ENCODE data around the gene RAB3GAP1. TPM values are rescaled to one million over a fixed set of nuclear protein-coding genes. Genes with fewer than 3 reads are reported as not detected.
"Not testable (repeated sequence)": the region's sequence is repeated elsewhere in the genome, so short reads cannot be mapped to it uniquely, and the experiment has no call there.

Gene RAB3GAP1
- polyA plus RNA-seq (2012; ENCODE audit: insufficient read depth, insufficient read length) = 18.0 TPM

DNA sequence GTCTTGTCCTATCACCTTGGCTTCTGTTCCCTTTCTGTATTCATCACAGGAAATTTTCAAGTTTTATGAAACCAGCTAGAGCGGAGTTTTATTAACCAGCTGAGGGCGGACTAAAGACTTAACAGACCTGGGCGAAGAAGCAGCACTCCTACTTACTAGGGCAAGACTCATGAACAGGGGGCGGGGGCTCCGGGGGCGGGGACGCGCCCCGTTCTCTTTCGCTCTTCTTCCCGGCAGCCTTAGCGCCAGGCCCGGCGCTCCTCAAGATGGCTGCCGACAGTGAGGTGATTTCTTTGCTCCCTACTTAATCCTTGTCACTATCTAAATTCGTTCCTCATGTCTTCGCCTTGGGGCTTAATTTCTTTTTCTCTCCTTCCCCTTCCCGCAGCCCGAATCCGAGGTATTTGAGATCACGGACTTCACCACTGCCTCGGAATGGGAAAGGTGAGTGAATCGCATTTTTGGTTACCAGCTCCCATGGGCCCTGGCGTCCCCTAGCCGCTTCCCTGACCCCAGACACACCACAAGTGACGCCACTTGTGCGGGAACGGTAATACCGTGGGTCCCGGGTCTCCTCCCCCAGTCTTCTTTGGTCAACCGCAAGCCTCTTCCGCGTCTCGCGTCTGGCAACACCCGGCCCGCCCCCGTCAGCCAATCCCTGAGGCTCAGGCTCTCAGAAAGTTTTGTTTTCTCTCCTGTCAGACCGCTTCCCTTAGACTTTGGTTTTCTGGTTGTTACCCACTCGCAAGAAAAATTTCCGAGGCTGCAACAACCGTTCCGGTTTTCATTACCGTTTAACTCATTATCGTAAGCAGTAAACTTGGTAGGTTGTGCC is at the start of gene RAB3GAP1:
RAB3GAP1 (plus strand) TSS at position 251 of the 835 bp plus-strand sequence; CDS start at position 267, 16 bp downstream.
- peak within 1 kb of the TSS; percentile 96 for H3K4me3 ChIP-seq (ENCODE audit: low read length)
- DNase-seq (ENCODE audit: low read depth, low spot score) = peak; percentile 86

- DNase-seq (ENCODE audit: low read depth, low spot score) = no peak
- no peak overlapping the region for H3K4me3 ChIP-seq (ENCODE audit: low read length)
Observed at GRCh38 chr2:135002836-135003235, 49.3 kb upstream of the RAB3GAP1 start.

- H3K4me3 ChIP-seq (ENCODE audit: low read length) = no peak overlapping the region
- peak; percentile 38 for DNase-seq (ENCODE audit: low read depth, low spot score)
Observed at GRCh38 chr2:135004005-135004746, 47.9 kb upstream of the RAB3GAP1 start.

DNA sequence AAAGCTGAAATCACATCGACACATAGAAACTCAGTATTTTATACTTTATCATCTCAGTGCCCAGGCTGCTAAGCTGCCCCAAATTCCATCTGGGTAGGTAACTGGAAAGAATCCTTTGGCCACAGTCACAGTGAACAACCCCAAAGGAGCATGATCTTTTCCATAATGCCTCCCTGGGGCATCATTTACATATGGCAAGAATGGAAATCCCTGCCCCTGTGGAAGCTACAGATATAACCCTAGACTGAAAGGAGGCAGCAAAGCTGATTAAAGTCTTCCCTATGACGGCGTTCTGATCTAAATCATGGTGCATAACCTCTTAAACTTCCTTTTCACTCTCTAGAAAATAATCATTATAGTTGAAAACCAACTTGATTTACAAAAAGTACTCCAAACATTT is 46.3 kb upstream of the RAB3GAP1 start:
- DNase-seq (ENCODE audit: low read depth, low spot score) = no peak
- H3K4me3 ChIP-seq (ENCODE audit: low read length) = no peak overlapping the region

GRCh38 chr2:135009339-135009738 is 42.8 kb upstream of the RAB3GAP1 start:
- DNase-seq (ENCODE audit: low read depth, low spot score) = no peak
- no peak overlapping the region for H3K4me3 ChIP-seq (ENCODE audit: low read length)

DNA sequence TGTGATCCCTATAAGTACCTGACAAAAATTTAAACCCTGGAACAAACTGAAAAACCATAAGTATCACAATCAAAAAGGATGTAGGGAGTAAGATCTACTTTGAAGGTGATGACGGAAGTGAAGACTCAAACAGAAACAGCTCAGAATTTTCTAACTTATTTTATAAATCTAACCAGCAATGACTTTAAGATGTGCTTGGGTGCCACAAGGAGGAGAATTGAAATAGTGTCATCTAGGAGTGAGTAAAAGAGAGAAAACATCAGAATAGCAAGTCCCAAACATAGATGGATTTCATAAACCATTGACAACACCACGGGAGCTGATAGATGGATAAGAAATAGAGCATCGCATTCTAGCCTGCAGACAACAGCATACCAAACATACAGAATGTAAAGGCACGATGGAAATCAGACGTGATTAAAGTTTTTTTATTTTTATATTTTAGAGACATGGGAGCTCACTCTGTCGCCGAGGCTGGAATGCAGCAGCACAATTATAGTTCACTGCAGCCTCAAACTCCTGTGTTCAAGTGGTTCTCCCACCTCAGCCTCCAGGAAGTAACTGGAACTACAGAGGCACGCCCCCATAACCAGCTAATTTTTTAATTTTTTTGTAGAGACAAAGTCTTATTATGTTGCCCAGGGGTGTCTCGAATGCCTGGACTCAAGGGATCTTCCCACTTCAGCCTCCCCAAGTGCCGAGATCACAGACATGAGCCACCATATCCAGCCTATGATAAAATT is 41.7 kb upstream of the RAB3GAP1 start:
- DNase-seq (ENCODE audit: low read depth, low spot score) = no peak
- H3K4me3 ChIP-seq (ENCODE audit: low read length) = no peak overlapping the region

GRCh38 chr2:135011633-135012032 is 40.5 kb upstream of the RAB3GAP1 start:
- no peak for DNase-seq (ENCODE audit: low read depth, low spot score)
- H3K4me3 ChIP-seq (ENCODE audit: low read length) = no peak overlapping the region

DNA sequence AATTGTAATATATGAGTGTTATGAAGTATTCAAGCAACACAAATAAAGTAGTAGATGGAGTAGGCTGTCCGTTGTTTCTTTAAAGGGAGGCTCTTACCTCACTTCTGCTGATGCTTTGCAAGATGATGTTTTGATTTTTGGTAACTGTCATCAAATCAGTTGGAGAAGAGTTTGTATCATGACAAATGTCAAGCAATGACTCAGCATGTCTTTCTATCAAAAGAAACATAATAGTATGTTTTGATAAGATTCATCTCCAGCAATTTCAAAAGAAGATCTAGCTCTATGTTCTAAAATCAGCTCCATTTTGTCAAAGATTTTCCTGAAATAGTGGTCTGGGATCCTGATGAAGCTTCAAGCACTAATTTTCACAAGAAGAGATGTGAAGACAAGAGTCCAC is 30.5 kb upstream of the RAB3GAP1 start:
- DNase-seq (ENCODE audit: low read depth, low spot score) = no peak
- no peak overlapping the region for H3K4me3 ChIP-seq (ENCODE audit: low read length)

DNA sequence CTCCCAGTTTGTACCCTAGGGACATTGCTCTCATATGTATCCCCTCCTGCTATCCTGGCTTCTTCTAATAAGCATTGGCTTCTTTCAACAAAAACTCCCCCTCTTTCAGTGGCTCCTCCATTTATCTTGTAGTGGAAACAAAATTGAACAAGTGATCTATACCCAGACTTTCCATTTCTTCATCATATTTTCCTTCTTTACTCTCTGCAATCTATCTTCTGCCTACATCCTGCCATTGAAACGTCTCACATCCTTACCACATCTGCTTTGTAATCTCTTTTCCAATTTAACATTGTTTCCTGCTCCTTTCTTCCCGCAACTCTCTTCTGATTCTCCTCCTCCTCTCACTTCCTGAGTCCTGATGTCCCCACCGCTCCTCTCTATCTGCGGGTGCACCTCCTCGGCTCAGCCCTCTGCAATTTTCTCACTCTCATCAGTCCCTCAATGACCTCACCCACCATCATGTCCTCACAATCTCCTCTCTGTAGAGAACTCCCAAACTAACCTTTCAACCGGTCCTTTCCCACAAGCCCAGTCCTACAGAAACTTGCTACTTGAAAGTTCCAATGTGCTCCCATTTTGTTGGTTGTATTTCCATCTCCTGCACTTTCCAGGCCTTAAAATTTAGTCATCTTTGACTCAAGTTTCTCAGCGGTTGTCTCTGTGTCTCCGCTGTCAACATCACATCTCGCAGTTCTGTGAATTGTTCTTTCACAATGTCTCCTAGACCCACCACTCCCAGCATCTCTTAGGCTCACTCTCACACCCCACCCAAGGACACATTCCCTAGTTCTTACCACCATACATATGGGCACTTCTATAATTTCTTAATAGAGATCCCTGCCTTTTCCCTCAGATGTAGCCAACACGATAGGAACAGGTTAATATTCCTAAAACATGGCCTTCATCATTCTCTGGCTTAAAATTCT is 28.9 kb upstream of the RAB3GAP1 start:
- no peak overlapping the region for H3K4me3 ChIP-seq (ENCODE audit: low read length)
- DNase-seq (ENCODE audit: low read depth, low spot score) = no peak

DNA sequence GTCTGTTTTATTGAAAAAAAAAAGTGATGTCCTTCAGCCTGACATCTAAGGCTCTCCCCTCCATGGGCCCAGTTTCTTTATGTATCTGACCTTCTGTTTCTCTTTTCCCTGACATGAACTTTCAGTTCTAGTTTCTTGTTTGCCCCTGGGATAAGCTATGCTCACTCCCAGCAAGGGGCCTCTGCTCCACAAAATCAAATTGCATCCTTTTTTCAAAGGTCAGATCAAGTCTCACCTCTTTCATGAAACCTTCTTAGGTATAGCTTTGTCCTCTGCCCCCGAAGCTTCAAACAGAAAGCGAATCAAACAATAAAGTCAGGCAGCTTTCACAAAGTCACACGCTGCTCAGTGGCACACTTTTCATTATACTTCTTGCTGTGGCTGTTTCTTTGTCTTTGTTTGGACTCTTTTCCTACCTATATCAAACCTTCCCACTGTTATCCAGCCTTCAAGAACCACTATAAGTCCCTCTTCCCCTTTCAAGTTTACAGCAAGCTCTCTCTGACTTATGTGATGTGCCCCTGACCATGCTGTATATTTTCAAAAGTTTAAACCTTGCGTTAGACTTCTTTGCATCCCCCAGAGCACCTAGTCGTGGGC is 28.1 kb upstream of the RAB3GAP1 start:
- no peak overlapping the region for H3K4me3 ChIP-seq (ENCODE audit: low read length)
- no peak for DNase-seq (ENCODE audit: low read depth, low spot score)

GRCh38 chr2:135029481-135030134 is 22.5 kb upstream of the RAB3GAP1 start:
- H3K4me3 ChIP-seq (ENCODE audit: low read length) = no peak overlapping the region
- no peak for DNase-seq (ENCODE audit: low read depth, low spot score)

DNA sequence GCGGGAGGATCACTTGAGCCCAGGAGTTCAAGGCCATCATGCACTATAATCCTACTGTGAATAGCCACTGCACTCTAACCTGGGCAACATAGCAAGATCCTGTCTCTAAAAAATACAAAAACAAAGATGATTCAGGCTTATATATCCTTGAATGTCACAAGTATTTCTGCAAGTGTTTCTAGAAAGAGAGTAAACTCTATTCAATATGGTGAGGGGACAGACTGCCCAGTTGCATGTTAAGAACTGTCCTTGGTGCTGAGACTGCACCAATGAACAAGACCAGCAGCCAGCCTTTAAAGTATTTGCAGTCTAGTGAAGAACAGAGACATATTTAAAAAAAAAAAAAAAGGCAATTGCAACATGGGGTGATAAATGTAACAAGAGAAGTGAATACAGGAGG is 21.3 kb upstream of the RAB3GAP1 start:
- no peak overlapping the region for H3K4me3 ChIP-seq (ENCODE audit: low read length)
- DNase-seq (ENCODE audit: low read depth, low spot score) = peak; percentile 42

DNA sequence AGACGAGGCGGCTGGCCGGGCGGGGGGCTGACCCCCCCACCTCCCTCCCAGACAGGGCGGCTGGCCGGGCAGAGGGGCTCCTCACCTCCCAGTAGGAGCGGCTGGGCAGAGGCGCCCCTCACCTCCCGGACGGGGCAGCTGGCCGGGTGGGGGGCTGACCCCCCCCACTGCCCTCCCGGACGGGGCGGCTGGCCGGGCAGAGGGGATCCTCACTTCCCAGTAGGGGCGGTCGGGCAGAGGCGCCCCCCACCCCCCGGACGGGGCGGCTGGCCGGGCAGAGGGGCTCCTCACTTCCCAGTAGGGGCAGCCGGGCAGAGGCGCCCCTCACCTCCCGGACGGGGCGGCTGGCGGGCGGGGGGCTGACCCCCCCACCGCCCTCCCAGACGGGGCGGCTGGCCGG is 18.9 kb upstream of the RAB3GAP1 start:
- H3K4me3 ChIP-seq (ENCODE audit: low read length); DNase-seq (ENCODE audit: low read depth, low spot score): not testable (repeated sequence)

DNA sequence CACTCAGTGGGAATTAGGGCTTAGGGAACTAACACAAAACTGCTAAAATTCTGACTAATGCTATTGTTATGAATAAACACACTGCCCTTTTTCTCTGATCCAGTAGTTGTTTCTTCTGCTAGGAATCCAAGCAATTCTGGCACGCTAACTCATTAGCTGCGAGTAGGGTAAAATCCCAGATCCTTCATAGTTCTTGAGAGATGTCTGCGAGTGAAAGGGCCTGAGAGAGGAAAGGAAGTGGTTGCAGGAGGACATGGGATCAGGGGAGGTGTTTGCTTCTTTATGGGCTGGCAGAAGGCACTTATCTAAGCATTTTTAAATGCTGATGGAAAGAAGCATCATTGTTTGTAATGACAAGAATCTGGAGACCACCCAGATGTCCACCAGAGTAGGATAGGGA is 14.3 kb upstream of the RAB3GAP1 start:
- no peak overlapping the region for H3K4me3 ChIP-seq (ENCODE audit: low read length)
- no peak for DNase-seq (ENCODE audit: low read depth, low spot score)

DNA sequence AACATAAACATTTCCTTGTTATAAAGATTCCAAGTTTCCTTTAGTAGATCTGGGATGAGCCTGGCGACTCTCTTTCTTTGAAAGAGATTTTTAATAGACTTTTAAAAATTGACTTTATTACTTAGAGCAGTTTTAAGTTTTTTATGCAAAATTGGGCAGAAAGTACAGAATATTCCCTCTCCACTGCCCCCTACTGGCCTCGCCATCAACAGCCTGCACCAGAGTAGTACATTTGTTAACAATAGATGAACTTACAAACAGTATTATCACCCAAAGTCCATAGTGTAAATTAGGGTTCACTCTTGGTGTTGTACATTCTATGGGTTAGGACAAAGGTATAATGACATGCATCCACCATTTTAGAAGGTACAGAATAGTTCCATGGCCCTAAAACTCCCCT is 8.7 kb upstream of the RAB3GAP1 start:
- H3K4me3 ChIP-seq (ENCODE audit: low read length) = no peak overlapping the region

GRCh38 chr2:135047300-135047699 is 4.8 kb upstream of the RAB3GAP1 start, which contains the start of gene MAP3K19:
Gene MAP3K19, minus strand, starts transcription at chr2:135047447. Its CDS starts 22,800 bp downstream, at chr2:135024647.
- no peak within 1 kb of the TSS for H3K4me3 ChIP-seq (ENCODE audit: low read length)
- no peak for DNase-seq (ENCODE audit: low read depth, low spot score)

More for the DNA sequence above, 8.7 kb upstream of the RAB3GAP1 start:
- DNase-seq (ENCODE audit: low read depth, low spot score) = no peak

DNA sequence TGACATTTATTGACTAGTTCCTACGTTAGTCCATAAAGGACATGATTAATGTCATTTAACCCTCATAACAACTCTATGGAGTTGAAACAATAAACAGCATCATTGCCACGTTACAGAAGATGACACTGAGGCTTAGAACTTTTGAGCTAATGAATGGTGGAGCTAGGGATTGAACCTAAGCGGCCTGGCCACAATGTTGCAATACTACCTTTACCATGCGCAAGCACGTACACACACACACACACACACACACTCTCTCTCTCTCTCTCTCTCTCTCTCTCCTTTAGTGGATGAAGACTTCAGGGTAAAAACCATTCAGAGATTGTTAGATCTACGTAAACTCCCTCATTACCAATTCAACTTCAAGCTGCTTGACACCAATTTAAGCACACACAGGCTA is 4.0 kb upstream of the RAB3GAP1 start:
- DNase-seq (ENCODE audit: low read depth, low spot score) = no peak
- H3K4me3 ChIP-seq (ENCODE audit: low read length) = no peak overlapping the region

DNA sequence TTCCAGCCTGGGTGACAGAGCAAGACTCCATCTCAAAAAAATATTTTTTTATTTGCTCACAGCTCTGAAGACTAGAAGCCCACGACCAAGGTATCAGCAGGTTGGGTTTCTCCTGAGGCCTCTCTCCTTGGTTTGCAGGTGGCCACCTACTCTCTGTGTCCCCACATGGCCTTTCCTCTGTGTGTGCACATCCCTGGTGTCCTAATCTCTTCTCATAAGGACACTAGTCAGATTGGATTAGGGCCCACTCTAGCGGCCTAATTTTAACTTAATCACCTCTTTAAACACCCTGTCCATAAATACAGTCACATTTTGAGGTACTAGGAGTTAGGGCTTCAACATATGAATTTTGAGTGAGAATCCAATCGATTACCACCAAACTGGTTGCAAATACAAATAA is 2.0 kb upstream of the RAB3GAP1 start:
- DNase-seq (ENCODE audit: low read depth, low spot score) = no peak
- no peak overlapping the region for H3K4me3 ChIP-seq (ENCODE audit: low read length)

Measured in Jurkat, Clone E6-1 (cell line).